HEK293 (cell line): ENCODE results near the gene A2ML1.

ENCODE experiments used
- CTCF ChIA-PET: fragments of 350-600 bp; formaldehyde crosslinking; extraction: SDS; loops from one replicate; lab custom pipeline; 2021; ENCODE audit warnings: antibody characterized with exemption; lab: Yijun Ruan, JAX
- POLR2A ChIA-PET: fragments of 300-600 bp; formaldehyde crosslinking; extraction: SDS; loops from one replicate; lab custom pipeline; 2020; ENCODE audit warnings: antibody characterized with exemption, inconsistent platforms; lab: Yijun Ruan, JAX
- H3K27ac ChIP-seq: fragments of 200-500 bp; sonication (Bioruptor generic); 2 replicates; pipeline ENCODE4 v1.5.1; 2014; ENCODE audit warnings: low read depth, low read length, control low read depth, inconsistent platforms; ENCODE audit errors: extremely low read depth
- H3K36me3 ChIP-seq, 2 experiments: fragments of 200-500 bp in 1 of 2; sonication (Bioruptor generic) in 1 of 2; 1 replicate in 1 of 2; 2 replicates in 1 of 2; pipeline ENCODE4 v1.5.1; 2014 to 2017; ENCODE audit warnings: inconsistent platforms in 2 of 2, low read length in 2 of 2; ENCODE audit not compliant: control insufficient read depth in 2 of 2, insufficient read depth in 1 of 2
- H3K4me1 ChIP-seq: fragments of 200-500 bp; sonication (Bioruptor generic); 2 replicates; pipeline ENCODE4 v1.5.1; 2014; ENCODE audit warnings: mild to moderate bottlenecking, low read length, inconsistent platforms; ENCODE audit not compliant: control insufficient read depth, insufficient read depth
- H3K4me3 ChIP-seq: 2 replicates; pipeline ENCODE4 v1.5.1; 2011; ENCODE audit warnings: low read depth, mild to moderate bottlenecking, control low read depth, low read length, moderate library complexity
- H3K9me3 ChIP-seq: fragments of 200-500 bp; sonication (Bioruptor generic); 2 replicates; pipeline ENCODE4 v1.5.1; 2014; ENCODE audit warnings: low read depth, low read length, inconsistent platforms; ENCODE audit not compliant: control insufficient read depth, insufficient read depth
- GFI1B ChIP-seq: fragments of 450-650 bp; formaldehyde crosslinking; IDR thresholded peaks from 2 replicates; pipeline ENCODE4 v1.5.1; 2016; ENCODE audit warnings: missing biosample characterization, missing genetic modification characterization
- GLIS1 ChIP-seq: fragments of 450-650 bp; formaldehyde crosslinking; IDR thresholded peaks from 2 replicates; pipeline ENCODE4 v1.5.1; 2016; ENCODE audit warnings: missing biosample characterization, missing genetic modification characterization
- GLIS2 ChIP-seq: fragments of 450-650 bp; formaldehyde crosslinking; IDR thresholded peaks from 2 replicates; pipeline ENCODE4 v1.5.1; 2016; ENCODE audit warnings: missing biosample characterization, missing genetic modification characterization
- HOXA7 ChIP-seq: sonication (generic); formaldehyde crosslinking; IDR thresholded peaks from 2 replicates; pipeline ENCODE4 v1.8.1; 2022; ENCODE audit warnings: missing genetic modification reagents, borderline replicate concordance
- HOXD13 ChIP-seq: sonication (generic); formaldehyde crosslinking; IDR thresholded peaks from 2 replicates; pipeline ENCODE4 v1.8.0; 2022; ENCODE audit warnings: missing genetic modification reagents, borderline replicate concordance
- SALL2 ChIP-seq: fragments of 450-650 bp; formaldehyde crosslinking; IDR thresholded peaks from 2 replicates; pipeline ENCODE4 v1.5.0; 2017; ENCODE audit warnings: missing biosample characterization, mild to moderate bottlenecking, missing genetic modification characterization, borderline replicate concordance
- ZBTB48 ChIP-seq: fragments of 450-650 bp; formaldehyde crosslinking; IDR thresholded peaks from 2 replicates; pipeline ENCODE4 v1.5.1; 2016; ENCODE audit warnings: missing biosample characterization, missing genetic modification characterization
- ZNF280C ChIP-seq: fragments of 450-650 bp; formaldehyde crosslinking; IDR thresholded peaks from 2 replicates; pipeline ENCODE4 v1.5.1; 2016; ENCODE audit warnings: missing biosample characterization, missing genetic modification characterization
- ZNF302 ChIP-seq: fragments of 450-650 bp; formaldehyde crosslinking; IDR thresholded peaks from 2 replicates; pipeline ENCODE4 v1.5.1; 2016; ENCODE audit warnings: missing biosample characterization, missing genetic modification characterization, low read depth
- ZNF354C ChIP-seq: fragments of 450-650 bp; formaldehyde crosslinking; IDR thresholded peaks from 2 replicates; pipeline ENCODE4 v1.5.1; 2016; ENCODE audit warnings: missing biosample characterization, missing genetic modification characterization, low read depth, borderline replicate concordance
- ZNF37A ChIP-seq: fragments of 450-650 bp; IDR thresholded peaks from 2 replicates; pipeline ENCODE4 v1.5.1; 2018; ENCODE audit warnings: missing biosample characterization, missing genetic modification characterization
- ZNF391 ChIP-seq: fragments of 450-650 bp; formaldehyde crosslinking; IDR thresholded peaks from 2 replicates; pipeline ENCODE4 v1.5.1; 2016; ENCODE audit warnings: low read depth, missing biosample characterization, missing genetic modification characterization, borderline replicate concordance
- ZNF394 ChIP-seq: fragments of 450-650 bp; formaldehyde crosslinking; IDR thresholded peaks from 2 replicates; pipeline ENCODE4 v1.5.1; 2016; ENCODE audit warnings: missing biosample characterization, missing genetic modification characterization, mild to moderate bottlenecking, moderate library complexity, borderline replicate concordance
- ZNF404 ChIP-seq: fragments of 450-650 bp; formaldehyde crosslinking; IDR thresholded peaks from 2 replicates; pipeline ENCODE4 v1.5.1; 2017; ENCODE audit warnings: missing biosample characterization, missing genetic modification characterization
- ZNF416 ChIP-seq: fragments of 450-650 bp; formaldehyde crosslinking; IDR thresholded peaks from 2 replicates; pipeline ENCODE4 v1.5.1; 2016; ENCODE audit warnings: missing biosample characterization, missing genetic modification characterization
- ZNF426 ChIP-seq: fragments of 450-650 bp; formaldehyde crosslinking; IDR thresholded peaks from 2 replicates; pipeline ENCODE4 v1.5.1; 2017; ENCODE audit warnings: missing biosample characterization, missing genetic modification characterization, mild to moderate bottlenecking, inconsistent platforms, moderate library complexity
- ZNF580 ChIP-seq: fragments of 450-650 bp; formaldehyde crosslinking; IDR thresholded peaks from 2 replicates; pipeline ENCODE4 v1.5.1; 2016; ENCODE audit warnings: missing biosample characterization, missing genetic modification characterization
- ZNF585B ChIP-seq: fragments of 450-650 bp; formaldehyde crosslinking; IDR thresholded peaks from 2 replicates; pipeline ENCODE4 v1.5.1; 2016; ENCODE audit warnings: missing biosample characterization, missing genetic modification characterization
- ZNF792 ChIP-seq: fragments of 450-650 bp; formaldehyde crosslinking; IDR thresholded peaks from 2 replicates; pipeline ENCODE4 v1.5.1; 2016; ENCODE audit warnings: missing biosample characterization, missing genetic modification characterization
- ZSCAN23 ChIP-seq: fragments of 450-650 bp; formaldehyde crosslinking; IDR thresholded peaks from 2 replicates; pipeline ENCODE4 v1.5.1; 2016; ENCODE audit warnings: missing biosample characterization, missing genetic modification characterization
- ZSCAN5A ChIP-seq: fragments of 450-650 bp; formaldehyde crosslinking; IDR thresholded peaks from 2 replicates; pipeline ENCODE4 v1.5.1; 2016; ENCODE audit warnings: missing biosample characterization, missing genetic modification characterization
- TF ChIP-seq, protein P1 (sequence below): fragments of 450-650 bp; formaldehyde crosslinking; IDR thresholded peaks from 2 replicates; pipeline ENCODE4 v1.5.1; 2017; ENCODE audit warnings: missing biosample characterization, missing genetic modification characterization
- TF ChIP-seq, protein P2 (sequence below): fragments of 450-650 bp; formaldehyde crosslinking; IDR thresholded peaks from 2 replicates; pipeline ENCODE4 v1.5.0; 2017; ENCODE audit warnings: missing biosample characterization, missing genetic modification characterization, borderline replicate concordance
- TF ChIP-seq, protein P3 (sequence below): fragments of 450-650 bp; formaldehyde crosslinking; IDR thresholded peaks from 2 replicates; pipeline ENCODE4 v1.5.1; 2017; ENCODE audit warnings: missing biosample characterization, missing genetic modification characterization
- TF ChIP-seq, protein P4 (sequence below): fragments of 450-650 bp; formaldehyde crosslinking; IDR thresholded peaks from 2 replicates; pipeline ENCODE4 v1.5.1; 2016; ENCODE audit warnings: missing biosample characterization, missing genetic modification characterization

Gene A2ML1

GRCh38 chr12:8822298-8822697 is at the start of gene A2ML1:
Gene A2ML1 (plus strand): TSS chr12:8822621. CDS start chr12:8822652, 31 bp downstream.
- CTCF ChIA-PET = interaction anchor here (0.9 to 3.0 kb wide), 3 partner anchors 38 to 228 kb away, joined by 4 to 26 read pairs (median 4); no protein-coding TSS in a partner anchor
- no peaks in the 10 kb centered on the region for H3K36me3 ChIP-seq
- H3K27ac ChIP-seq = no peak within 1 kb of the TSS
- H3K4me1 ChIP-seq = no peaks in the 10 kb centered on the region
- H3K4me3 ChIP-seq = no peak within 1 kb of the TSS
- TF ChIP-seq ZNF302 (tag by site-specific recombination) = no peak
- no peak for TF ChIP-seq HOXA7 (CRISPR knock-in tag)
- TF ChIP-seq, protein P1, sequence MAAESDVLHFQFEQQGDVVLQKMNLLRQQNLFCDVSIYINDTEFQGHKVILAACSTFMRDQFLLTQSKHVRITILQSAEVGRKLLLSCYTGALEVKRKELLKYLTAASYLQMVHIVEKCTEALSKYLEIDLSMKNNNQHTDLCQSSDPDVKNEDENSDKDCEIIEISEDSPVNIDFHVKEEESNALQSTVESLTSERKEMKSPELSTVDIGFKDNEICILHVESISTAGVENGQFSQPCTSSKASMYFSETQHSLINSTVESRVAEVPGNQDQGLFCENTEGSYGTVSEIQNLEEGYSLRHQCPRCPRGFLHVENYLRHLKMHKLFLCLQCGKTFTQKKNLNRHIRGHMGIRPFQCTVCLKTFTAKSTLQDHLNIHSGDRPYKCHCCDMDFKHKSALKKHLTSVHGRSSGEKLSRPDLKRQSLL (tag by site-specific recombination) = no peak
- TF ChIP-seq ZNF426 (tag by site-specific recombination) = no peak
- TF ChIP-seq SALL2 = no peak
- no peak for TF ChIP-seq HOXD13 (CRISPR knock-in tag)
- TF ChIP-seq, protein P2, sequence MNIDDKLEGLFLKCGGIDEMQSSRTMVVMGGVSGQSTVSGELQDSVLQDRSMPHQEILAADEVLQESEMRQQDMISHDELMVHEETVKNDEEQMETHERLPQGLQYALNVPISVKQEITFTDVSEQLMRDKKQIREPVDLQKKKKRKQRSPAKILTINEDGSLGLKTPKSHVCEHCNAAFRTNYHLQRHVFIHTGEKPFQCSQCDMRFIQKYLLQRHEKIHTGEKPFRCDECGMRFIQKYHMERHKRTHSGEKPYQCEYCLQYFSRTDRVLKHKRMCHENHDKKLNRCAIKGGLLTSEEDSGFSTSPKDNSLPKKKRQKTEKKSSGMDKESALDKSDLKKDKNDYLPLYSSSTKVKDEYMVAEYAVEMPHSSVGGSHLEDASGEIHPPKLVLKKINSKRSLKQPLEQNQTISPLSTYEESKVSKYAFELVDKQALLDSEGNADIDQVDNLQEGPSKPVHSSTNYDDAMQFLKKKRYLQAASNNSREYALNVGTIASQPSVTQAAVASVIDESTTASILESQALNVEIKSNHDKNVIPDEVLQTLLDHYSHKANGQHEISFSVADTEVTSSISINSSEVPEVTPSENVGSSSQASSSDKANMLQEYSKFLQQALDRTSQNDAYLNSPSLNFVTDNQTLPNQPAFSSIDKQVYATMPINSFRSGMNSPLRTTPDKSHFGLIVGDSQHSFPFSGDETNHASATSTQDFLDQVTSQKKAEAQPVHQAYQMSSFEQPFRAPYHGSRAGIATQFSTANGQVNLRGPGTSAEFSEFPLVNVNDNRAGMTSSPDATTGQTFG (tag by site-specific recombination) = no peak
- no peak for TF ChIP-seq GFI1B (tag by site-specific recombination)
- no peak for TF ChIP-seq ZSCAN5A (tag by site-specific recombination)
- no peak for TF ChIP-seq ZBTB48
- TF ChIP-seq ZNF394 (tag by site-specific recombination) = no peak
- TF ChIP-seq ZNF280C (tag by site-specific recombination) = no peak
- no peak for TF ChIP-seq ZNF792 (tag by site-specific recombination)
- TF ChIP-seq, protein P3, sequence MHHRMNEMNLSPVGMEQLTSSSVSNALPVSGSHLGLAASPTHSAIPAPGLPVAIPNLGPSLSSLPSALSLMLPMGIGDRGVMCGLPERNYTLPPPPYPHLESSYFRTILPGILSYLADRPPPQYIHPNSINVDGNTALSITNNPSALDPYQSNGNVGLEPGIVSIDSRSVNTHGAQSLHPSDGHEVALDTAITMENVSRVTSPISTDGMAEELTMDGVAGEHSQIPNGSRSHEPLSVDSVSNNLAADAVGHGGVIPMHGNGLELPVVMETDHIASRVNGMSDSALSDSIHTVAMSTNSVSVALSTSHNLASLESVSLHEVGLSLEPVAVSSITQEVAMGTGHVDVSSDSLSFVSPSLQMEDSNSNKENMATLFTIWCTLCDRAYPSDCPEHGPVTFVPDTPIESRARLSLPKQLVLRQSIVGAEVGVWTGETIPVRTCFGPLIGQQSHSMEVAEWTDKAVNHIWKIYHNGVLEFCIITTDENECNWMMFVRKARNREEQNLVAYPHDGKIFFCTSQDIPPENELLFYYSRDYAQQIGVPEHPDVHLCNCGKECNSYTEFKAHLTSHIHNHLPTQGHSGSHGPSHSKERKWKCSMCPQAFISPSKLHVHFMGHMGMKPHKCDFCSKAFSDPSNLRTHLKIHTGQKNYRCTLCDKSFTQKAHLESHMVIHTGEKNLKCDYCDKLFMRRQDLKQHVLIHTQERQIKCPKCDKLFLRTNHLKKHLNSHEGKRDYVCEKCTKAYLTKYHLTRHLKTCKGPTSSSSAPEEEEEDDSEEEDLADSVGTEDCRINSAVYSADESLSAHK = no peak
- no peak for TF ChIP-seq ZNF391
- POLR2A ChIA-PET = no interaction called here
- H3K9me3 ChIP-seq = no peaks in the 10 kb centered on the region

GRCh38 chr12:8773461-8773860 is 49.0 kb upstream of the A2ML1 start:
- POLR2A ChIA-PET = no interaction called here
- H3K9me3 ChIP-seq = no peaks in the 10 kb centered on the region
- peaks cover 0 to 18% of the 10 kb centered on the region in 2 experiments; a peak in 2 of 3 replicates for H3K36me3 ChIP-seq
- no peaks in the 10 kb centered on the region for H3K4me1 ChIP-seq
- no peak overlapping the region for H3K27ac ChIP-seq
- CTCF ChIA-PET = no interaction called here
- no peak overlapping the region for H3K4me3 ChIP-seq
- TF ChIP-seq, protein P4, sequence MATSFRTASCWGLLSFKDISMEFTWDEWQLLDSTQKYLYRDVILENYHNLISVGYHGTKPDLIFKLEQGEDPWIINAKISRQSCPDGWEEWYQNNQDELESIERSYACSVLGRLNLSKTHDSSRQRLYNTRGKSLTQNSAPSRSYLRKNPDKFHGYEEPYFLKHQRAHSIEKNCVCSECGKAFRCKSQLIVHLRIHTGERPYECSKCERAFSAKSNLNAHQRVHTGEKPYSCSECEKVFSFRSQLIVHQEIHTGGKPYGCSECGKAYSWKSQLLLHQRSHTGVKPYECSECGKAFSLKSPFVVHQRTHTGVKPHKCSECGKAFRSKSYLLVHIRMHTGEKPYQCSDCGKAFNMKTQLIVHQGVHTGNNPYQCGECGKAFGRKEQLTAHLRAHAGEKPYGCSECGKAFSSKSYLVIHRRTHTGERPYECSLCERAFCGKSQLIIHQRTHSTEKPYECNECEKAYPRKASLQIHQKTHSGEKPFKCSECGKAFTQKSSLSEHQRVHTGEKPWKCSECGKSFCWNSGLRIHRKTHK (tag by site-specific recombination) = no peak
- TF ChIP-seq ZNF404 (tag by site-specific recombination) (no peak), ZSCAN23 (tag by site-specific recombination) (no peak), ZNF585B (tag by site-specific recombination) (no peak), ZNF416 (no peak), GLIS1 (tag by site-specific recombination) (no peak), ZNF37A (tag by site-specific recombination) (no peak), GLIS2 (no peak), ZNF580 (tag by site-specific recombination) (no peak), ZNF354C (tag by site-specific recombination) (no peak)
